ENCODE results near the gene YTHDC1.

YTHDC1 gene

GRCh38 chr4:68324519-68325262 lies 25.2 kb downstream of the YTHDC1 start:
- peaks cover 18% of the 10 kb centered on the region for H3K79me2 ChIP-seq (ENCODE audit: low read length)
- H4K20me1 ChIP-seq (ENCODE audit: insufficient read depth, low read length): no peaks in the 10 kb centered on the region
- TF ChIP-seq CTCF (IDR thresholded peaks at IDR 0.05; ENCODE audit: low read length) (no peak), EZH2 (optimal IDR thresholded peaks at IDR 0.05; ENCODE audit: low read depth, low read length) (no peak), EZH2phosphoT487 (IDR thresholded peaks at IDR 0.05; ENCODE audit: low read length) (no peak)
- no peaks in the 10 kb centered on the region for H3K27me3 ChIP-seq (replicated peaks; ENCODE audit: insufficient read depth, low read length)
- no peak overlapping the region for H3K9ac ChIP-seq (ENCODE audit: low read length)
- H3K27ac ChIP-seq (ENCODE audit: low read length): no peak overlapping the region
- no peak for DNase-seq
- no peak overlapping the region for H3K4me3 ChIP-seq (ENCODE audit: low read length)
- peaks cover 1% of the 10 kb centered on the region; the same call in 1 of the 2 replicates for H3K4me1 ChIP-seq (ENCODE audit: low read length)
- peaks cover 25% of the 10 kb centered on the region; the same call in 1 of the 2 replicates for H3K36me3 ChIP-seq (replicated peaks; ENCODE audit: insufficient read depth, low read length)
- H3K9me3 ChIP-seq (replicated peaks; ENCODE audit: insufficient read depth, low read length): no peaks in the 10 kb centered on the region
- H3K4me2 ChIP-seq (ENCODE audit: low read depth, low read length): no peak overlapping the region
- H3F3A ChIP-seq (ENCODE audit: insufficient read depth, low read length): no peaks in the 10 kb centered on the region
- no peaks in the 10 kb centered on the region for H3K9me2 ChIP-seq (replicated peaks; ENCODE audit: insufficient read depth, low read length)
- H2AFZ ChIP-seq (ENCODE audit: low read length): no peak overlapping the region

- Histone ChIP-seq H4K20me1 (ENCODE audit: insufficient read depth, low read length) (no peaks in the 10 kb centered on the region), H3K79me2 (ENCODE audit: low read length) (0 out of 2 replicates have a peak, but pooled peaks cover 7% of the 10 kb centered on the region), H3K36me3 (replicated peaks; ENCODE audit: insufficient read depth, low read length) (peaks cover 12% of the 10 kb centered on the region; the same call in 1 of the 2 replicates), H3K9me3 (replicated peaks; ENCODE audit: insufficient read depth, low read length) (no peaks in the 10 kb centered on the region), H2AFZ (ENCODE audit: low read length) (no peak overlapping the region), H3K4me1 (ENCODE audit: low read length) (peaks cover 8% of the 10 kb centered on the region), H3K27me3 (replicated peaks; ENCODE audit: insufficient read depth, low read length) (no peaks in the 10 kb centered on the region), H3F3A (ENCODE audit: insufficient read depth, low read length) (no peaks in the 10 kb centered on the region), H3K9ac (ENCODE audit: low read length) (no peak overlapping the region), H3K27ac (ENCODE audit: low read length) (no peak overlapping the region), H3K4me3 (ENCODE audit: low read length) (no peak overlapping the region), H3K9me2 (replicated peaks; ENCODE audit: insufficient read depth, low read length) (no peaks in the 10 kb centered on the region), H3K4me2 (ENCODE audit: low read depth, low read length) (no peak overlapping the region)
- TF ChIP-seq CTCF (IDR thresholded peaks at IDR 0.05; ENCODE audit: low read length) (no peak), EZH2 (optimal IDR thresholded peaks at IDR 0.05; ENCODE audit: low read depth, low read length) (no peak), EZH2phosphoT487 (IDR thresholded peaks at IDR 0.05; ENCODE audit: low read length) (no peak)
- DNase-seq: no peak
Measured at GRCh38 chr4:68319040-68319439, 30.9 kb downstream of the YTHDC1 start.

- H3K79me2 ChIP-seq (ENCODE audit: low read length): 0 out of 2 replicates have a peak, but pooled peaks cover 2% of the 10 kb centered on the region
- no peak for DNase-seq
- TF ChIP-seq EZH2phosphoT487 (IDR thresholded peaks at IDR 0.05; ENCODE audit: low read length) (no peak), EZH2 (optimal IDR thresholded peaks at IDR 0.05; ENCODE audit: low read depth, low read length) (no peak), CTCF (IDR thresholded peaks at IDR 0.05; ENCODE audit: low read length) (no peak)
- peaks cover 4% of the 10 kb centered on the region; the same call in 1 of the 2 replicates for H3K36me3 ChIP-seq (replicated peaks; ENCODE audit: insufficient read depth, low read length)
- no peak overlapping the region for H3K4me2 ChIP-seq (ENCODE audit: low read depth, low read length)
- no peak overlapping the region for H3K27ac ChIP-seq (ENCODE audit: low read length)
- H4K20me1 ChIP-seq (ENCODE audit: insufficient read depth, low read length): no peaks in the 10 kb centered on the region
- peaks cover 8% of the 10 kb centered on the region for H3K4me1 ChIP-seq (ENCODE audit: low read length)
- H3F3A ChIP-seq (ENCODE audit: insufficient read depth, low read length): no peaks in the 10 kb centered on the region
- no peak overlapping the region for H3K9ac ChIP-seq (ENCODE audit: low read length)
- H3K4me3 ChIP-seq (ENCODE audit: low read length): no peak overlapping the region
- no peaks in the 10 kb centered on the region for H3K27me3 ChIP-seq (replicated peaks; ENCODE audit: insufficient read depth, low read length)
- H3K9me3 ChIP-seq (replicated peaks; ENCODE audit: insufficient read depth, low read length): no peaks in the 10 kb centered on the region
- no peaks in the 10 kb centered on the region for H3K9me2 ChIP-seq (replicated peaks; ENCODE audit: insufficient read depth, low read length)
- H2AFZ ChIP-seq (ENCODE audit: low read length): no peak overlapping the region
Measured at GRCh38 chr4:68316193-68316969, 33.5 kb downstream of the YTHDC1 start.

Data from MM.1S (cell line).